ENCODE data around the gene DNAL4.

The DNAL4 gene

DNA sequence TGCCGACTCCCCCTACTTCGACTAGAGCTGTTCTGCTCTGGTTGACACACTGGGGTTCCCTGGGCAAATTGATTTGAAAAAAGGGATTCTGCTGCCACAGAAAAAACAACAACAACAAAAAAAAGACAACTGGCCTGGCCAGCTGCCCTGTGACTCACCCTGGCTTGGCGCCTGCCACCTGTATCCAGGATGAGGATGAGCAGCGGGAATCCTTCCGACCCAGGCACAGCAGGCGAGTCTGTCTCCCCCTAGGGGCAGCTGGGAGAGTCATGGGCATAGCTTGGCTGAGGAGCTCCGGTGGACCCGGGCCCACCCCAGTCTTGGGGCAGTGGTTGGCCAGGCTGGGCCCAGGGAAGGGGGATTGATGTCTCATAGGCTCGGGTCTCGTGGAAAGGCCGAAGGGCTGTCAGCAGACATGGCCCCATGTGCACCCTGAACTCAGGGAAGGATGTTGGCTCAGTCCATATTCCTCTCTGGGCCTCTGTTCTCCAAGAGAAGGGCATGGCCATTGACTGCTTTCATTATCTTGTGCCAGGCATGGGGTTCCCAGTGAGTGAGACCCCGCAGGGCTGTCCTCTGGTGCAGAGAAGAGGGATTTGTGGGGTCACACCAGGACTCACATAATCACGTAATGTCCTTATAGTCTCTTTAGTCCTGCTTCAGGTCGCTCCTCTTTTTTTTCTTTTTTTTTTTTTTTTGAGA is 27.7 kb downstream of the DNAL4 start:
- Histone ChIP-seq H3K27ac (ENCODE audit: low read depth, low read length) (no peak overlapping the region), H3K9ac (ENCODE audit: low read length in 5 of 5) (no peak overlapping the region)

DNA sequence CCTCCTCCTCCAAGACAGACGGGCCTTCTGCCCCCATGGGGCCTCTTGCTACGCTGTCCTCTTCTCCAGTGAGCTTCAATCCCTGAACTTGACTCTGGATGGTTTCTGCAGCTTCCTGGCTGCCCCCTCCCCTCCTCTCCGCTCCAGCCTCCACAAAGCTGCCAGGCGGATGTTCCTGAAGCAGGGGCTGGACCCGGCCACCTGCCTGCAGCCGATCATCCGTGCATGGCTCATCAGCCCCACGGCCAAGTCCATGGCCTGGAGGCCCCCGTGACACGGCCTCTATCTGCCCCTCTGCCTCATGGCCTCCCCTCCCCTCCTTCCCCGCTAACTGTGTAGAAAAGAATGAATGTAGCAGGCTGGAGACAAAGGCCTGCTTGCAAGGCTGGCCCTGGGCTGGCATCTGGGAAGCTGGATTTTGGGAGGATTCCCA is 31.4 kb downstream of the DNAL4 start:
- no peak overlapping the region for H3K27ac ChIP-seq (ENCODE audit: low read depth, low read length)
- no peaks in the 10 kb centered on the region for H3K9me3 ChIP-seq (ENCODE audit: control insufficient read depth in 5 of 5, low read length in 5 of 5)
- no peak overlapping the region for H3K4me3 ChIP-seq (ENCODE audit: low read depth in 1 of 5, low read length in 5 of 5)
- no peak overlapping the region for H3K9ac ChIP-seq (ENCODE audit: low read length in 5 of 5)
- peaks cover 0 to 15% (median 11%) of the 10 kb centered on the region in 5 donors for H3K4me1 ChIP-seq (ENCODE audit: control insufficient read depth in 5 of 5, insufficient read depth in 5 of 5, low read length in 5 of 5)
- peaks cover 0 to 8% (median 0%) of the 10 kb centered on the region in 5 donors for H3K27me3 ChIP-seq (ENCODE audit: control insufficient read depth in 5 of 5, insufficient read depth in 4 of 5, low read length in 5 of 5)
- H3K36me3 ChIP-seq (ENCODE audit: control insufficient read depth in 5 of 5, insufficient read depth in 5 of 5, low read length in 5 of 5): no peaks in the 10 kb centered on the region

More for the DNA sequence above, 27.7 kb downstream of the DNAL4 start:
- Histone ChIP-seq H3K4me3 (ENCODE audit: low read depth in 1 of 5, low read length in 5 of 5) (no peak overlapping the region), H3K4me1 (ENCODE audit: control insufficient read depth in 5 of 5, insufficient read depth in 5 of 5, low read length in 5 of 5) (peaks cover 0 to 15% (median 11%) of the 10 kb centered on the region in 5 donors), H3K9me3 (ENCODE audit: control insufficient read depth in 5 of 5, low read length in 5 of 5) (no peaks in the 10 kb centered on the region), H3K36me3 (ENCODE audit: control insufficient read depth in 5 of 5, insufficient read depth in 5 of 5, low read length in 5 of 5) (no peaks in the 10 kb centered on the region), H3K27me3 (ENCODE audit: control insufficient read depth in 5 of 5, insufficient read depth in 4 of 5, low read length in 5 of 5) (peaks cover 0 to 8% (median 0%) of the 10 kb centered on the region in 5 donors)

DNA sequence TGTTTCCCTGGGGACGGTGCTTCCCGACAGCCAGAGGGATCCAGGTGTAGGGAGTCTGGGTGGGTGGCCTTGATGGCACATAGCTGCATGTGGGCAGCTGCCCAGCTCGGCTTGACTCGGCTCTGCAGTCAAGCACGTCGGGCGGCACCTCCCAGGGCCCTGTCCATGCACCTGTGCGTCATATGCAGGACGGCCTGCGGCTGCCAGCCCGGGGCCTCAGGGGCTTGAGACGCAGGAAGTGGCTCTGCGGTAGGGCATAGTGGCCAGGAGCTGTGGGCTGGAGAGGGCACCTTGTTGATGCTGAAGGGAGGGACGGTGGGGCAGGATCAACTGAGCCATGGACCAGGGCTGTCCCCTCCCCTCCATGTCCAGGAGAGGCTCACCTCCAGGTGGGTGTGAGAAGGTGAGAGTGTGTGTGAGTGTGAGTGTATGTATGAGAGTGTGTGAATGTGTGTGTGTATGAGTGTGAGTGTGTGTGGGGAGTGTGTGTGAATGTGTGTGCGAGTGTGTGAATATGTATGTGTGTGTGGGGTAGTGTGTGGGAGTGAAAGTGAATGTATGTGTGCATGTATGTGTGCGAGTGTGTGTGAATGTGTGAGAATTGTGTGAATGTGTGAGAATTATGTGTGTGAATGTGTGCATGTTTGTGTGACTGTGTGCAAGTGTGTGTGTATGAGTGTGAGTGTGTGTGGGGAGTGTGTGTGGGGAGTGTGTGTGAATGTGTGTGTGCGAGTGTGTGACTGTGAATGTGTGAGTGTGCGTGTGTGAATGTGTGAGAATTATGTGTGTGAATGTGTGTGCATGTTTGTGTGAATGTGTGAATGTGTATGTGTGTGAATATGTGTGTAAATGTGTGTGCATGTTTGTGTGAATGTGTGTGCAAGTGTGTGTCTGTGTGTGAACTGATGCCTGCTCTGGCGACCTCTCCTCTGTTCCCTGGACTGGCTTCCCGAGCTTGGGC is 32.5 kb downstream of the DNAL4 start:
- Histone ChIP-seq H3K27me3 (ENCODE audit: control insufficient read depth in 5 of 5, insufficient read depth in 4 of 5, low read length in 5 of 5) (peaks cover 0 to 8% (median 0%) of the 10 kb centered on the region in 5 donors), H3K4me3 (ENCODE audit: low read depth in 1 of 5, low read length in 5 of 5) (no peak overlapping the region), H3K27ac (ENCODE audit: low read depth, low read length) (no peak overlapping the region), H3K9ac (ENCODE audit: low read length in 5 of 5) (no peak overlapping the region), H3K36me3 (ENCODE audit: control insufficient read depth in 5 of 5, insufficient read depth in 5 of 5, low read length in 5 of 5) (no peaks in the 10 kb centered on the region), H3K4me1 (ENCODE audit: control insufficient read depth in 5 of 5, insufficient read depth in 5 of 5, low read length in 5 of 5) (peaks cover 0 to 21% (median 20%) of the 10 kb centered on the region in 5 donors), H3K9me3 (ENCODE audit: control insufficient read depth in 5 of 5, low read length in 5 of 5) (no peaks in the 10 kb centered on the region)

DNA sequence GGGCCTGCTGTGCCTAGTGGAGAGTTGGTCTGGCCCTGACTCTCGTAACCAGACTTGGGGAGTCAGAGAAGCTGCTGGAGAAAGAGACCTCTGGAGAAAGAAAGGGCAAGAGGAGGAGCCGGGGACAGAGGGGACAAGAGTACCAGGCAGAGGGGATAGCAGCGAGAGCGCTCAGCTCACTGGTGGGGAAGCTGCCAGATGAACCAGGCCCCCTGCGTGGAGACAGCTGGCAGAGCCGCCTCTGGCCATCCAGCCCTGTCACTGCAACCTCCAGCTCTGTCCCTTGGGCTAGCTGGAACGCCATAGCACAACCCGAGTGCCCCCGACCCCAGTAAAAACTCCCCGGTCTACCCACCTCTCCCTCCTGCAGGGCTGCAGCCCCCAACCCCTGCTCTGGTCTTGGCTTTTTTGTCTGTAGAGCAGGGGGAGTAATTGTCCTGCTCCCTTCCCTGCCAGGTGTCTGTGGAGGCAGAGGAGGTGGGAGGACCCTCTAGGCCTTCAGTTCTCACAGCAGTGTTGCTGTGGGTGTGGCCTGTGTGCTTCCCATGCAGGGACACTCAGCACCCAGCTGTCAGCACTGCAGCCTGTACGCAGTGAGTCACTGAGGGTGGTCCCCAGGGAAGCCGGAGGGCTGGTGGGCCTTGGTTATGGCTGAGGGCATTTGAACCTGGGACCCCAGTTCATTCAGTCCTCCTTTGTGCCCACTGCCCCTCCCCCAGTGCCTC is 33.3 kb downstream of the DNAL4 start:
- no peaks in the 10 kb centered on the region for H3K36me3 ChIP-seq (ENCODE audit: control insufficient read depth in 5 of 5, insufficient read depth in 5 of 5, low read length in 5 of 5)
- H3K9ac ChIP-seq (ENCODE audit: low read length in 5 of 5): no peak overlapping the region
- H3K27ac ChIP-seq (ENCODE audit: low read depth, low read length): no peak overlapping the region
- H3K4me1 ChIP-seq (ENCODE audit: control insufficient read depth in 5 of 5, insufficient read depth in 5 of 5, low read length in 5 of 5): peaks cover 0 to 26% (median 23%) of the 10 kb centered on the region in 5 donors
- no peak overlapping the region for H3K4me3 ChIP-seq (ENCODE audit: low read depth in 1 of 5, low read length in 5 of 5)
- no peaks in the 10 kb centered on the region for H3K9me3 ChIP-seq (ENCODE audit: control insufficient read depth in 5 of 5, low read length in 5 of 5)
- peaks cover 0 to 3% (median 0%) of the 10 kb centered on the region in 5 donors for H3K27me3 ChIP-seq (ENCODE audit: control insufficient read depth in 5 of 5, insufficient read depth in 4 of 5, low read length in 5 of 5)

DNA sequence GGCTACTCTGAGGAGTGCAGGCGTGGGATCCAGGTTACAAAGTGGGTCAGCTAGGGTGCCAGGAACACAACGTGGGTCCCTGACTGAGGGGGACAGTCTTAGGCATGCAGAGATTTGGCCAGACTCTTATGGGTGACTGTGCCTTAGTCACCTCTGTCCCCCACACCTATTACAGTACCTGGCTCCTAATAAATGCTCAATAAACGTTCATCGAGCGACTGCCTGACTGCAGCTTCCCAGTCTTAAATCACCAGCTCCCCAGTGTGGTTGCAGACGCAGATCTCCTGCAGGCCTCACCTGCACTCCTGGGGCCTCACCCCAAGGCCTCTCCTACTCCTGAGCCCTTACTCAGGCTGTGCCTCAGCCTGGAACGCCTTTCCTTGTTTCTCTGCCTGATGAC is 34.9 kb downstream of the DNAL4 start:
- H3K27ac ChIP-seq (ENCODE audit: low read depth, low read length): no peak overlapping the region
- H3K27me3 ChIP-seq (ENCODE audit: control insufficient read depth in 5 of 5, insufficient read depth in 4 of 5, low read length in 5 of 5): no peaks in the 10 kb centered on the region
- H3K9me3 ChIP-seq (ENCODE audit: control insufficient read depth in 5 of 5, low read length in 5 of 5): no peaks in the 10 kb centered on the region
- H3K4me1 ChIP-seq (ENCODE audit: control insufficient read depth in 5 of 5, insufficient read depth in 5 of 5, low read length in 5 of 5): peaks cover 2 to 38% (median 35%) of the 10 kb centered on the region in 5 donors
- no peak overlapping the region for H3K9ac ChIP-seq (ENCODE audit: low read length in 5 of 5)
- H3K4me3 ChIP-seq (ENCODE audit: low read depth in 1 of 5, low read length in 5 of 5): no peak overlapping the region
- H3K36me3 ChIP-seq (ENCODE audit: control insufficient read depth in 5 of 5, insufficient read depth in 5 of 5, low read length in 5 of 5): no peaks in the 10 kb centered on the region

DNA sequence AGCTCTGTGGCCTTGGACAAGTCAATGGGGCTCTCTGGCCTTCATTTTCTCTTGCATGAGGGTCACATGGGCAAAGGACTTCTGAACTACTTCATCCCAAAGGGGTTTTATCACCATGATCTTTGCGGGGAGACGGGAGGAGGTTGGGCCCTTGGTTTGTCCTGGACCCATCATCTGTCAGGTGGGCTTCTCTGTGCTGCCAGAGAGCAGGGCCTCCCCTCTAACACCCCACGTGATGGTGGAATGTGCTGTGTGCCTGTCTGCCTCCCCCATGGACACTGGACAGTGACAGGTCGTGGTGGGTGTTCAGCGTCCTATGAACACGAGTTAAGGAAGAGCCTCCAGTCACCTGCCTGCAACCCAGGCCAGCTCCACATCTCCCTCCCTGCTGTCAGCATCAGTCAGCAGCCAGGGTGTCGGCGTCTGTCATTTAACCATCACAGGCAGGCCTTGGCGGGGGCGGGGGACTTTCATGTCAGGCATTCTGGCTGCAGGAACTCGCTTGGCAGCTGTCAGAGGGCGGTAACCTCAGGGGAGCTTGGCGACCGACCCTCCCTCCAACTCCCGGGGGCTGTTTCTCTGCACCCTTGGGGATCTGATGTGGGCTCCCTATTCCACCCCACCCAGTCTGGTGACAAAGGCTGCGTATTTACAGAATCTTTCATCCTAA is 35.5 kb downstream of the DNAL4 start:
- Histone ChIP-seq H3K9ac (ENCODE audit: low read length in 5 of 5) (no peak overlapping the region), H3K4me1 (ENCODE audit: control insufficient read depth in 5 of 5, insufficient read depth in 5 of 5, low read length in 5 of 5) (peaks cover 6 to 41% (median 40%) of the 10 kb centered on the region in 5 donors), H3K27ac (ENCODE audit: low read depth, low read length) (no peak overlapping the region), H3K27me3 (ENCODE audit: control insufficient read depth in 5 of 5, insufficient read depth in 4 of 5, low read length in 5 of 5) (no peaks in the 10 kb centered on the region), H3K4me3 (ENCODE audit: low read depth in 1 of 5, low read length in 5 of 5) (no peak overlapping the region), H3K36me3 (ENCODE audit: control insufficient read depth in 5 of 5, insufficient read depth in 5 of 5, low read length in 5 of 5) (no peaks in the 10 kb centered on the region), H3K9me3 (ENCODE audit: control insufficient read depth in 5 of 5, low read length in 5 of 5) (no peaks in the 10 kb centered on the region)

DNA sequence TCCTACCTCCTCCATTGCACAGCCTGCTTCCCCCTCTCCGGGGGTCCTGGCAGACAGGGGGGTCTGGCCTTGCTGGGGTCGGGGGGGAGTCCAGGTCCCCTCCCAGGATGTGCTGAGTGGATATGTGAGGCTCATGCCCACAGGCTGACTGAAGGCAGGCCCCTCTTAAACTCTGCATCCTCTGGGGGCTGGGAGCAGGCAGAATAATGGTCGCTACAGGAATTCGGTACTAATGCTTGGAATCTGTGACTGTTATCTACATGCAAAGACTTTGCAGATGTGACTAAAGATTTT is 36.5 kb downstream of the DNAL4 start:
- no peaks in the 10 kb centered on the region for H3K9me3 ChIP-seq (ENCODE audit: control insufficient read depth in 5 of 5, low read length in 5 of 5)
- H3K36me3 ChIP-seq (ENCODE audit: control insufficient read depth in 5 of 5, insufficient read depth in 5 of 5, low read length in 5 of 5): peaks cover 0 to 4% (median 2%) of the 10 kb centered on the region in 5 donors
- no peak overlapping the region for H3K9ac ChIP-seq (ENCODE audit: low read length in 5 of 5)
- peaks cover 6 to 42% (median 40%) of the 10 kb centered on the region in 5 donors for H3K4me1 ChIP-seq (ENCODE audit: control insufficient read depth in 5 of 5, insufficient read depth in 5 of 5, low read length in 5 of 5)
- H3K27ac ChIP-seq (ENCODE audit: low read depth, low read length): no peak overlapping the region
- no peak overlapping the region for H3K4me3 ChIP-seq (ENCODE audit: low read depth in 1 of 5, low read length in 5 of 5)
- no peaks in the 10 kb centered on the region for H3K27me3 ChIP-seq (ENCODE audit: control insufficient read depth in 5 of 5, insufficient read depth in 4 of 5, low read length in 5 of 5)

DNA sequence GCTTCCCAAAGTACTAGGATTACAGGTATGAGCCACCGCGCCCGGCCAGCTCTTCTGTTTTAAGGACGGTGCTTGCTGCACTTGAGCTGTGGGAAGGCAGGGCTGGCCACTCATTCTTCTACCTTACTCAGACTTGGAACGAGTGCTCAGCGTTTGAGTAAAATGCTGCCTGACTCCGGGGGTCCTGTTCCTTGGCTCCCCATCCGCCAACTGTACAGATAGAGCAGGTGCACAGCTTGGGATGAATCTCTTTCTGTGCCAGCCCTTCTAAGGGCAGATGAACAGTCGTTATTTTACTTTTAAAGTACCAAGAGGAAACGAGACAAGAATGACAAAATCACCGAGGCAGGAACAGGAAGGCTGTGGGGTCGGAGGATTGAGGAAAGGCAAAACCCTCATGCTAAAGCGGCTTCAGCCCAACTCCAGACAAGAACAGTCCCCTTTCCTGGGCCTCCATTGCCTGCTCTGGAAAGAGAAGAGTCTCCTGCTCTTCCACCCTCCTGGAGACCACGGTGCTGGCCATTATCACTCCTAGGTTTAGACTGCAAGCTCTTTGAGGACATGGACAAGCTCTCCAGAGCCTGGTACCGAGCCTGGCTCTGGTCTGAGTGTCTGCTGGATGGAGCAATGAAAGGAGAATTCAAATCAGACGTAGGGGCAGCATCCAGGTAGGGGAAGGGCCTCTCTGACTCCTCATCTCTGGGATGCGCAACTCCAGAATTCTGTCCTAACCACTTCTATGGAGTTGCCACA is 37.1 kb downstream of the DNAL4 start:
- H3K4me3 ChIP-seq (ENCODE audit: low read depth in 1 of 5, low read length in 5 of 5): peak overlapping the region in 4 of 5 donors; percentile 42 to 76 (median 73)

More for the DNA sequence above, 37.1 kb downstream of the DNAL4 start:
- H3K36me3 ChIP-seq (ENCODE audit: control insufficient read depth in 5 of 5, insufficient read depth in 5 of 5, low read length in 5 of 5): peaks cover 0 to 9% (median 7%) of the 10 kb centered on the region in 5 donors
- H3K9me3 ChIP-seq (ENCODE audit: control insufficient read depth in 5 of 5, low read length in 5 of 5): no peaks in the 10 kb centered on the region
- H3K4me1 ChIP-seq (ENCODE audit: control insufficient read depth in 5 of 5, insufficient read depth in 5 of 5, low read length in 5 of 5): peaks cover 6 to 42% (median 41%) of the 10 kb centered on the region in 5 donors
- H3K9ac ChIP-seq (ENCODE audit: low read length in 5 of 5): peak overlapping the region in 3 of 5 donors; percentile 65 to 76 (median 75)
- H3K27me3 ChIP-seq (ENCODE audit: control insufficient read depth in 5 of 5, insufficient read depth in 4 of 5, low read length in 5 of 5): no peaks in the 10 kb centered on the region
- H3K27ac ChIP-seq (ENCODE audit: low read depth, low read length): peak overlapping the region; percentile 81

Measured in subcutaneous abdominal adipose tissue (tissue), 5 donors.